WTC11 (cell line): Measurements from ENCODE around the gene OCA2.

Experiments used
- JUN ChIP-seq: sonication (generic); formaldehyde crosslinking; IDR thresholded peaks from 2 replicates; pipeline ENCODE4 v1.8.0; 2023; ENCODE audit warnings: mild to moderate bottlenecking, missing genetic modification reagents
- SP1 ChIP-seq: sonication (generic); formaldehyde crosslinking; conservative IDR thresholded peaks from 2 replicates; pipeline ENCODE4 v1.8.1; 2022; ENCODE audit warnings: missing genetic modification reagents
- TF ChIP-seq, protein P1 (sequence below): fragments of 200-600 bp; IDR thresholded peaks from 2 replicates; pipeline ENCODE4 v1.8.0; 2022; ENCODE audit warnings: antibody characterized with exemption
- TF ChIP-seq, protein P2 (sequence below): sonication (generic); formaldehyde crosslinking; IDR thresholded peaks from 2 replicates; pipeline ENCODE4 v1.8.1; 2023; ENCODE audit warnings: mild to moderate bottlenecking, missing genetic modification reagents, moderate library complexity

DNA sequence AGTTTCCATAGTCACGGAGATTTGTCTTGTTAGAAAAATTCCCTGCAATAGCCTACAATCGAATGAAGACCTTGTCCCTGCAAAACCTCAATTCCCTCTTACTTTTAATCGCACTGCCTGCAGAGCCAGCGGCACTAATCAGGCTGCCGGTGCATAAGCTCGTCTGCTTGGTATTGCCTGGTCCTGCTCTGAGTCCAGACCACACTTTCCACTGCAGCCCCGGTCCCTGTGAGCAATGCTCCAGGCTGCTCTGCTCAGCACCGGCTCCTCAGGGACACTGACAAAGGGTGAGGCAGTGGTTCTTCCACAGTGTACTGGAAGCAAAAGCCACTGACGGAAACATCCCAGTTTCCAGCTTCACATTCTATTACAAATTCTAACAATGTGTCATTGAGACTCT, 164.3 kb downstream of the OCA2 start:
- TF ChIP-seq JUN (no peak), SP1 (no peak)
- TF ChIP-seq, protein P1, sequence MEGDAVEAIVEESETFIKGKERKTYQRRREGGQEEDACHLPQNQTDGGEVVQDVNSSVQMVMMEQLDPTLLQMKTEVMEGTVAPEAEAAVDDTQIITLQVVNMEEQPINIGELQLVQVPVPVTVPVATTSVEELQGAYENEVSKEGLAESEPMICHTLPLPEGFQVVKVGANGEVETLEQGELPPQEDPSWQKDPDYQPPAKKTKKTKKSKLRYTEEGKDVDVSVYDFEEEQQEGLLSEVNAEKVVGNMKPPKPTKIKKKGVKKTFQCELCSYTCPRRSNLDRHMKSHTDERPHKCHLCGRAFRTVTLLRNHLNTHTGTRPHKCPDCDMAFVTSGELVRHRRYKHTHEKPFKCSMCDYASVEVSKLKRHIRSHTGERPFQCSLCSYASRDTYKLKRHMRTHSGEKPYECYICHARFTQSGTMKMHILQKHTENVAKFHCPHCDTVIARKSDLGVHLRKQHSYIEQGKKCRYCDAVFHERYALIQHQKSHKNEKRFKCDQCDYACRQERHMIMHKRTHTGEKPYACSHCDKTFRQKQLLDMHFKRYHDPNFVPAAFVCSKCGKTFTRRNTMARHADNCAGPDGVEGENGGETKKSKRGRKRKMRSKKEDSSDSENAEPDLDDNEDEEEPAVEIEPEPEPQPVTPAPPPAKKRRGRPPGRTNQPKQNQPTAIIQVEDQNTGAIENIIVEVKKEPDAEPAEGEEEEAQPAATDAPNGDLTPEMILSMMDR, result no peak
- TF ChIP-seq, protein P2, sequence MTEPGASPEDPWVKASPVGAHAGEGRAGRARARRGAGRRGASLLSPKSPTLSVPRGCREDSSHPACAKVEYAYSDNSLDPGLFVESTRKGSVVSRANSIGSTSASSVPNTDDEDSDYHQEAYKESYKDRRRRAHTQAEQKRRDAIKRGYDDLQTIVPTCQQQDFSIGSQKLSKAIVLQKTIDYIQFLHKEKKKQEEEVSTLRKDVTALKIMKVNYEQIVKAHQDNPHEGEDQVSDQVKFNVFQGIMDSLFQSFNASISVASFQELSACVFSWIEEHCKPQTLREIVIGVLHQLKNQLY (CRISPR knock-in tag), result no peak
